Measurements from ENCODE around the gene SETBP1. TPM values are rescaled to one million over a fixed set of nuclear protein-coding genes. Genes with fewer than 3 reads are reported as not detected.

SETBP1 gene
- total RNA-seq, 1 donor from 2014 or later, result 15.5 TPM

- DNase-seq (ENCODE audit: low spot score), result no peak
- intact Hi-C loops (cut with DNase I), result loop anchor here (5.0 kb wide), 2 partner anchors 49 to 51 kb away; no protein-coding TSS in a partner anchor
Measured at GRCh38 chr18:44742718-44743311, 62.1 kb downstream of the SETBP1 start.

- intact Hi-C loops (cut with DNase I), result loop anchor here (5.0 kb wide), 2 partner anchors 49 to 51 kb away; no protein-coding TSS in a partner anchor
- no peak for DNase-seq (ENCODE audit: low spot score)
Measured at GRCh38 chr18:44743631-44744030, 62.9 kb downstream of the SETBP1 start.

GRCh38 chr18:44744161-44745121 is 63.8 kb downstream of the SETBP1 start:
- DNase-seq (ENCODE audit: low spot score), result no peak
- intact Hi-C loops (cut with DNase I), result loop anchor here (5.0 kb wide), 2 partner anchors 48 to 52 kb away; no protein-coding TSS in a partner anchor

GRCh38 chr18:44747157-44747556 is 66.5 kb downstream of the SETBP1 start:
- intact Hi-C loops (cut with DNase I), result no loop called here
- no peak for DNase-seq (ENCODE audit: low spot score)

GRCh38 chr18:44748582-44748981 is 67.9 kb downstream of the SETBP1 start:
- intact Hi-C loops (cut with DNase I), result no loop called here
- no peak for DNase-seq (ENCODE audit: low spot score)

- DNase-seq (ENCODE audit: low spot score), result no peak
- intact Hi-C loops (cut with DNase I), result no loop called here
Measured at GRCh38 chr18:44750774-44751173, 70.1 kb downstream of the SETBP1 start.

GRCh38 chr18:44754567-44754966 is 73.9 kb downstream of the SETBP1 start:
- no peak for DNase-seq (ENCODE audit: low spot score)
- intact Hi-C loops (cut with DNase I), result no loop called here

- DNase-seq (ENCODE audit: low spot score), result no peak
- intact Hi-C loops (cut with DNase I), result no loop called here
Measured at GRCh38 chr18:44758861-44759631, 78.4 kb downstream of the SETBP1 start.

- intact Hi-C loops (cut with DNase I), result no loop called here
- no peak for DNase-seq (ENCODE audit: low spot score)
Measured at GRCh38 chr18:44759925-44760342, 79.2 kb downstream of the SETBP1 start.

GRCh38 chr18:44761812-44762211 is 81.1 kb downstream of the SETBP1 start:
- intact Hi-C loops (cut with DNase I), result no loop called here
- DNase-seq (ENCODE audit: low spot score), result no peak

GRCh38 chr18:44763327-44763726 is 82.6 kb downstream of the SETBP1 start:
- intact Hi-C loops (cut with DNase I), result no loop called here
- no peak for DNase-seq (ENCODE audit: low spot score)

- no peak for DNase-seq (ENCODE audit: low spot score)
- intact Hi-C loops (cut with DNase I), result no loop called here
Measured at GRCh38 chr18:44764863-44765262, 84.2 kb downstream of the SETBP1 start.

GRCh38 chr18:44765456-44765855 is 84.8 kb downstream of the SETBP1 start:
- intact Hi-C loops (cut with DNase I), result no loop called here
- DNase-seq (ENCODE audit: low spot score), result no peak

GRCh38 chr18:44766450-44766849 is 85.8 kb downstream of the SETBP1 start:
- intact Hi-C loops (cut with DNase I), result no loop called here
- DNase-seq (ENCODE audit: low spot score), result no peak

- DNase-seq (ENCODE audit: low spot score), result no peak
- intact Hi-C loops (cut with DNase I), result no loop called here
Measured at GRCh38 chr18:44767807-44768206, 87.1 kb downstream of the SETBP1 start.

GRCh38 chr18:44770641-44771040 is 90.0 kb downstream of the SETBP1 start:
- intact Hi-C loops (cut with DNase I), result no loop called here
- DNase-seq (ENCODE audit: low spot score), result no peak

GRCh38 chr18:44771572-44771955 is 90.9 kb downstream of the SETBP1 start:
- intact Hi-C loops (cut with DNase I), result no loop called here
- no peak for DNase-seq (ENCODE audit: low spot score)

GRCh38 chr18:44771956-44772917 is 91.5 kb downstream of the SETBP1 start:
- intact Hi-C loops (cut with DNase I), result no loop called here
- DNase-seq (ENCODE audit: low spot score), result no peak

- intact Hi-C loops (cut with DNase I), result no loop called here
- no peak for DNase-seq (ENCODE audit: low spot score)
Measured at GRCh38 chr18:44773640-44774155, 93.0 kb downstream of the SETBP1 start.

All from cardiac septum (tissue), 1 donor.